Measurements from ENCODE around the gene ALG9. TPM values are rescaled to one million over a fixed set of nuclear protein-coding genes. Genes with fewer than 3 reads are reported as not detected.

Gene ALG9
- total and polyA plus RNA-seq, 9 donors, result 12.0 to 43.5 (median 29.3) TPM

- intact Hi-C loops (cut with DNase I), result no loop called here
- Histone ChIP-seq H3K4me1 (ENCODE audit: insufficient read depth) (peaks cover 11% of the 10 kb centered on the region), H3K4me3 (no peak overlapping the region), H3K27me3 (no peaks in the 10 kb centered on the region), H3K9me3 (no peaks in the 10 kb centered on the region), H3K36me3 (no peaks in the 10 kb centered on the region), H3K27ac (peak overlapping the region in 1 of 2 donors; percentile 16)
- WGBS, 3 donors, result 77 to 85% (median 81%) methylated on average over 5 of the region's 5 CpGs
- no peak for DNase-seq
- TF ChIP-seq EP300 (IDR thresholded peaks at IDR 0.05), result no peak
- no peak for TF ChIP-seq POLR2A (IDR thresholded peaks at IDR 0.05)
- no peak for TF ChIP-seq CTCF (IDR thresholded peaks at IDR 0.05)
Observed at GRCh38 chr11:111908639-111909305, 37.4 kb upstream of the ALG9 start.

- intact Hi-C loops (cut with DNase I), result no loop called here
- no peak for DNase-seq
- Histone ChIP-seq H3K4me3 (no peak overlapping the region), H3K27ac (no peak overlapping the region), H3K36me3 (no peaks in the 10 kb centered on the region), H3K27me3 (no peaks in the 10 kb centered on the region), H3K9me3 (no peaks in the 10 kb centered on the region), H3K4me1 (ENCODE audit: insufficient read depth) (peaks cover 3% of the 10 kb centered on the region)
- TF ChIP-seq POLR2A (IDR thresholded peaks at IDR 0.05), result no peak
- TF ChIP-seq EP300 (IDR thresholded peaks at IDR 0.05), result no peak
- no peak for TF ChIP-seq CTCF (IDR thresholded peaks at IDR 0.05)
- WGBS, 3 donors, result 73 to 78% (median 78%) methylated on average over 1 of the region's 1 CpG
Observed at GRCh38 chr11:111906680-111907079, 35.3 kb upstream of the ALG9 start.

DNA sequence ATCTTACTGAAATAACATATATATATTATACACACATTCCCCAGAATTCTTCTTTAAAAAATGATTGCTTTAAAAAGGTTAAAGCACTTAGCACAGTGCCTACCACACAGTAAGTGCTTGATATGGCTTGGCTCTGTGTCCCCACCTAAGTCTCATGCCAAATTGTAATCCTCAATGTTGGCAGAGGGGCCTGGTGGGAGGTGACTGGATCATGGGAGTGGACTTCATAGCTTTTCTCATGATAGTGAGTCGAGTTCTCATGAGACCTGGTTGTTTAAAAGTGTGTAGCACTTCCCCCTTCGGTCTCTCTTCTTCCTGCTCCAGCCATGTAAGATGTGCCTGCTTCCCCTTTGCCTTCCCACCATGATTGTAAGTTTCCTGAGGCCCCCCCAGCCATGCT lies 34.0 kb upstream of the ALG9 start:
- Histone ChIP-seq H3K9me3 (no peaks in the 10 kb centered on the region), H3K27ac (no peak overlapping the region), H3K36me3 (no peaks in the 10 kb centered on the region), H3K27me3 (no peaks in the 10 kb centered on the region), H3K4me3 (no peak overlapping the region), H3K4me1 (ENCODE audit: insufficient read depth) (no peaks in the 10 kb centered on the region)
- TF ChIP-seq EP300 (IDR thresholded peaks at IDR 0.05) (no peak), CTCF (IDR thresholded peaks at IDR 0.05) (no peak), POLR2A (IDR thresholded peaks at IDR 0.05) (no peak)
- intact Hi-C loops (cut with DNase I), result no loop called here
- WGBS, 3 donors, result 60 to 75% (median 66%) methylated on average over 2 of the region's 2 CpGs
- no peak for DNase-seq

DNA sequence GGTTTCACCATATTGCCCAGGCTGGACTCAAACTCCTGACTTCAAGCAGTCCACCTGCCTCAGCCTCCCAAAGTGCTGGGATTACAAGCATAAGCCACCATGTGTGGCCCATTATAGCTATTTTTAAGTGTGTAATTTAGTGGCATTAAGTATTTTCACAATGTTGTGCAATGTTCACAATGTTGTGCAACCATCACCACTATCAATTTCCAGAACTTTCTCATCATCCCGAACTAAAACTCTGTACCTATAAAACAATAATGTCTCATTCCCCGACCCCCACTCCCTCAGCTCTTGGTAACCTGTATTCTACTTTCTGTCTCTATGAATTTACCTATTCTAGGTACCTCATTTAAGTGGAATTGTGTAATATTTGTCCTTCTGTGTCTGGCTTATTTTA lies 15.5 kb upstream of the ALG9 start:
- 78 to 86% (median 83%) methylated on average over 2 of the region's 2 CpGs for WGBS, 3 donors
- no peaks in the 10 kb centered on the region for H3K36me3 ChIP-seq
- no peaks in the 10 kb centered on the region for H3K4me1 ChIP-seq (ENCODE audit: insufficient read depth)
- H3K9me3 ChIP-seq, result no peaks in the 10 kb centered on the region
- no peaks in the 10 kb centered on the region for H3K27me3 ChIP-seq
- intact Hi-C loops (cut with DNase I), result no loop called here
- TF ChIP-seq POLR2A (IDR thresholded peaks at IDR 0.05) (no peak), EP300 (IDR thresholded peaks at IDR 0.05) (no peak), CTCF (IDR thresholded peaks at IDR 0.05) (no peak)
- H3K27ac ChIP-seq, result no peak overlapping the region
- no peak overlapping the region for H3K4me3 ChIP-seq
- DNase-seq, result no peak

All from ovary (tissue), 9 donors.